GM18951 (cell line): ENCODE measurements around the gene SYCE3.
A peak's percentile ranks its signal among the peaks of the same experiment; 100 is the strongest.

Source experiments
- POLR2A ChIP-seq: IDR thresholded peaks from 4 replicates; pipeline ENCODE4 v1.6.1; 2011; ENCODE audit warnings: mild to moderate bottlenecking; ENCODE audit not compliant: insufficient read length, insufficient read depth; ENCODE audit errors: extremely low read depth
- in situ Hi-C: fragments of 300-500 bp; cut with MboI; formaldehyde crosslinking; loops from one replicate; pipeline ENCODE4 v1.12.0; 2022; ENCODE audit warnings: low sequenced_read_pairs, mixed read lengths, inconsistent platforms; ENCODE audit not compliant: unreplicated experiment

The SYCE3 gene

GRCh38 chr22:50585781-50586180, 23.1 kb upstream of the SYCE3 start:
- no peak for TF ChIP-seq POLR2A
- in situ Hi-C loops: no loop called here

- TF ChIP-seq POLR2A: no peak
- in situ Hi-C loops: no loop called here
Observed at GRCh38 chr22:50585238-50585637, 22.5 kb upstream of the SYCE3 start.

- in situ Hi-C loops: no loop called here
- TF ChIP-seq POLR2A: no peak
Observed at GRCh38 chr22:50584106-50585096, 21.7 kb upstream of the SYCE3 start.

GRCh38 chr22:50583294-50583861, 20.7 kb upstream of the SYCE3 start:
- in situ Hi-C loops: no loop called here
- TF ChIP-seq POLR2A: no peak

- TF ChIP-seq POLR2A: peak; percentile 92
- in situ Hi-C loops: no loop called here
Observed at GRCh38 chr22:50582493-50583293, 20.0 kb upstream of the SYCE3 start, which contains the start of gene CHKB. Gene CHKB, minus strand, starts transcription at chr22:50582849. Its CDS starts 68 bp downstream, at chr22:50582781.

- in situ Hi-C loops: no loop called here
- no peak for TF ChIP-seq POLR2A
Observed at GRCh38 chr22:50581950-50582492, 19.3 kb upstream of the SYCE3 start.

- in situ Hi-C loops: no loop called here
- TF ChIP-seq POLR2A: no peak
Observed at GRCh38 chr22:50581031-50581949, 18.6 kb upstream of the SYCE3 start.

- in situ Hi-C loops: no loop called here
- no peak for TF ChIP-seq POLR2A
Observed at GRCh38 chr22:50579752-50580151, 17.0 kb upstream of the SYCE3 start.

GRCh38 chr22:50578776-50579310, 16.1 kb upstream of the SYCE3 start:
- no peak for TF ChIP-seq POLR2A
- in situ Hi-C loops: no loop called here

GRCh38 chr22:50577987-50578775, 15.5 kb upstream of the SYCE3 start, which contains the start of gene CPT1B:
Gene CPT1B, minus strand, starts transcription at chr22:50578427. Its CDS starts 512 bp downstream, at chr22:50577915.
- in situ Hi-C loops: no loop called here

GRCh38 chr22:50577697-50577986, 14.9 kb upstream of the SYCE3 start:
- TF ChIP-seq POLR2A: no peak
- in situ Hi-C loops: no loop called here

More at GRCh38 chr22:50577987-50578775, 15.5 kb upstream of the SYCE3 start, which contains the start of gene CPT1B:
- TF ChIP-seq POLR2A: no peak
